Vagina (tissue), 2 donors: Measurements from ENCODE around the gene CYP19A1.

ENCODE experiments used
- CTCF ChIP-seq, 3 experiments: fragments of 450-650 bp in 2 of 3; fragments of 200-600 bp in 1 of 3; sonication (generic) in 1 of 3; IDR thresholded peaks; one replicate each; pipeline ENCODE4 v1.5.1; 2017 to 2019; ENCODE audit warnings: antibody characterized with exemption in 3 of 3, mild to moderate bottlenecking in 2 of 3, moderate library complexity in 2 of 3
- POLR2A ChIP-seq, 2 donors: fragments of 450-650 bp; IDR thresholded peaks; one replicate each; pipeline ENCODE4 v1.6.1; 2017; ENCODE audit warnings: antibody characterized with exemption in 2 of 2, mild to moderate bottlenecking in 2 of 2, moderate library complexity in 2 of 2
- POLR2AphosphoS5 ChIP-seq, 2 donors: sonication (generic); formaldehyde crosslinking; IDR thresholded peaks; one replicate each; pipeline ENCODE4 v1.9.0; 2017; ENCODE audit warnings: antibody characterized with exemption in 2 of 2, mild to moderate bottlenecking in 2 of 2, low read depth in 1 of 2; ENCODE audit not compliant: insufficient read depth in 1 of 2

DNA sequence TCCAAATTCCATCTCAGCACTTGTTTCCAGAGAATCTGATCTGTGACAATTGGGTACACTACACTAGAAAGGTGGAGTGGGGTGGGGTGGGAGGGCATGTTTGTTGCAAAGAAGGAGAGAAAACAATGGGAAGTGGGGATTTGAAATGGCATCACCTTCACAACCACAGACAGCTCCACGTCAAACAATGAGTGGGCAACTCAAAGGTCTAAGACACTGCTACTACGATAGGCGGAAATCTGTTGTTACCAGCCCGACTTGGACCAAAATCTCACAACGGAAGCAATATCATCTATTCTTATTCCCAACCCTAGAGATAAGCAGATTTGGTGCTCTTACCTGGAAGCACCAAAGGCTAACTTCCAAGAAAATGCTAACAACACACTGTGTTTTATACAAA is 3.3 kb downstream of the CYP19A1 start:
- TF ChIP-seq CTCF (IDR thresholded peaks at IDR 0.05) = no peak
- no peak for TF ChIP-seq POLR2A (IDR thresholded peaks at IDR 0.05)
- TF ChIP-seq POLR2AphosphoS5 (IDR thresholded peaks at IDR 0.05; ENCODE audit: insufficient read depth in 1 of 2, low read depth in 1 of 2) = no peak
